ENCODE measurements around the gene KHDC1. TPM values are rescaled to one million over a fixed set of nuclear protein-coding genes. Genes with fewer than 3 reads are reported as not detected.
"Not testable (repeated sequence)": the region's sequence is repeated elsewhere in the genome, so short reads cannot be mapped to it uniquely, and the experiment has no call there.

Gene KHDC1
- total RNA-seq, 6 experiments from 2014 or later: 4.8 to 6.3 (median 5.9) TPM

DNA sequence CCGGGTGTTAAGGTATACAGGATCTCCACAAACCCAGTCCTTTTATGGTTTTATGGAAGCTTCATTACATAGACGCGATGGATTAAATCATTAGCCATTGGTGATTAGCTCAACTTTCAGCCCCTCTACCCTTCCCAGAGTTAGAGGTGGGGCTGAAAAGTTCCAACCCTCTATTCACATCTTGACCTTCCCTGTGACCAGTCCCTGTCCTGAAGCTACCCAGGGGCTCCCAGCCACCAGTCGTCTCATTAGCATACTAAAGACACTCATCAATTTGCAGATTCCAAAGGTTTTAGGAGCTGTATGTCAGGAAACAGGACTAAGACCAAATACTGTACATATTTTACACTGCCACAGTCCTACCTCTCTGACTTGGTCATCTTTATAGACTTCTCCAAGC, 58.7 kb downstream of the KHDC1 start:
- peaks cover 21% of the 10 kb centered on the region for H3K4me1 Mint-ChIP-seq (ENCODE audit: low read depth)

GRCh38 chr6:73203098-73203497, 59.9 kb downstream of the KHDC1 start:
- H3K4me3 Mint-ChIP-seq: no peak overlapping the region

More for the DNA sequence above, 58.7 kb downstream of the KHDC1 start:
- Mint-ChIP-seq H3K27ac (no peak overlapping the region), H3K36me3 (ENCODE audit: low read depth) (no peaks in the 10 kb centered on the region), H3K9me3 (no peaks in the 10 kb centered on the region), H3K4me3 (no peak overlapping the region), H3K27me3 (ENCODE audit: insufficient read depth) (no peaks in the 10 kb centered on the region; the same call in 1 of the 2 replicates)
- no peak for DNase-seq
- no peak for TF ChIP-seq CTCF (IDR thresholded peaks at IDR 0.05)

DNA sequence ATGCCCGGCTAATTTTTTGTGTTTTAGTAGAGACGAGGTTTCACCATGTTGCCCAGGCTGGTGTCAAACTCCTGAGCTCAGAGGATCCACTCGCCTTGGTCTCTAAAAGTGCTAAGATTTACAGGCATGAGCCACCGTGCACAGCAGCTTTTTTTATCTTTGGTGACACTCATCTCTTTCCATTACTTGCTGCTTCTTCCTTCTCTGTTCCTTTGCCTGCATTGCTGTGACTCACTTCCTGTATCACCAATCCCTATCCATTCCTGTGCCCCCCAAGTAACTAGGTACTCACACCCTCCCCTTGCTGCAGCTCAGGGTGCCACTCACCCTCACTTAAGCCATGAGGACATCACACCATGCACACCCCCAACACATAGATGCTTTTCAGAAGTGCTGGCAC, 62.3 kb downstream of the KHDC1 start:
- TF ChIP-seq CTCF (IDR thresholded peaks at IDR 0.05): no peak
- H3K4me1 Mint-ChIP-seq (ENCODE audit: low read depth): peaks cover 21% of the 10 kb centered on the region
- H3K27me3 Mint-ChIP-seq (ENCODE audit: insufficient read depth): no peaks in the 10 kb centered on the region; the same call in 1 of the 2 replicates
- no peak overlapping the region for H3K4me3 Mint-ChIP-seq
- no peak overlapping the region for H3K27ac Mint-ChIP-seq
- no peaks in the 10 kb centered on the region for H3K9me3 Mint-ChIP-seq
- peaks cover 7% of the 10 kb centered on the region for H3K36me3 Mint-ChIP-seq (ENCODE audit: low read depth)
- DNase-seq: peak; percentile 18

More at GRCh38 chr6:73203098-73203497, 59.9 kb downstream of the KHDC1 start:
- no peak for DNase-seq
- no peaks in the 10 kb centered on the region for H3K36me3 Mint-ChIP-seq (ENCODE audit: low read depth)
- H3K27ac Mint-ChIP-seq: no peak overlapping the region
- H3K27me3 Mint-ChIP-seq (ENCODE audit: insufficient read depth): no peaks in the 10 kb centered on the region; the same call in 1 of the 2 replicates
- peaks cover 21% of the 10 kb centered on the region for H3K4me1 Mint-ChIP-seq (ENCODE audit: low read depth)
- no peak for TF ChIP-seq CTCF (IDR thresholded peaks at IDR 0.05)
- no peaks in the 10 kb centered on the region for H3K9me3 Mint-ChIP-seq

GRCh38 chr6:73200247-73200646, 62.7 kb downstream of the KHDC1 start:
- TF ChIP-seq CTCF (IDR thresholded peaks at IDR 0.05): no peak
- Mint-ChIP-seq H3K36me3 (ENCODE audit: low read depth) (peaks cover 7% of the 10 kb centered on the region), H3K4me3 (no peak overlapping the region), H3K27me3 (ENCODE audit: insufficient read depth) (no peaks in the 10 kb centered on the region; the same call in 1 of the 2 replicates), H3K27ac (no peak overlapping the region), H3K4me1 (ENCODE audit: low read depth) (peaks cover 21% of the 10 kb centered on the region), H3K9me3 (no peaks in the 10 kb centered on the region)
- DNase-seq: no peak

GRCh38 chr6:73194744-73195143, 68.3 kb downstream of the KHDC1 start:
- H3K4me3 Mint-ChIP-seq: no peak overlapping the region
- DNase-seq: no peak
- no peaks in the 10 kb centered on the region for H3K9me3 Mint-ChIP-seq
- peaks cover 16% of the 10 kb centered on the region for H3K36me3 Mint-ChIP-seq (ENCODE audit: low read depth)
- H3K4me1 Mint-ChIP-seq (ENCODE audit: low read depth): no peaks in the 10 kb centered on the region
- H3K27me3 Mint-ChIP-seq (ENCODE audit: insufficient read depth): no peaks in the 10 kb centered on the region
- TF ChIP-seq CTCF (IDR thresholded peaks at IDR 0.05): no peak
- no peak overlapping the region for H3K27ac Mint-ChIP-seq

DNA sequence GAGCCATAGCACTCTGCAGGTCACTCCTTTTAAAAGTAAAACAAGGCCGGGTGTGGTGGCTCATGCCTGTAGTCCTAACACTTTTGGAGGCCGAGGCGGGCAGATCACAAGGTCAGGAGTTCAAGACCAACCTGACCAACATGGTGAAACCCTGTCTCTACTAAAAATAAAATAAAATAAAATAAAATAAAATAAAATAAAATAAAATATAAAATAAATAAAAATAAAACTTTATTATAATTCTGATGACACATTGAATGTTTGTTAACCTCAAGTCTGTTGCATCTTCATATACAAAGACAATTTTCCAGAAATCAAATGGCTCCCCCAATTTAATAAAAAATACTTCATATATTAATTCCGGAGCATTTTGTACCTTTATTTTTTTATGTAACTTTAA, 69.7 kb downstream of the KHDC1 start:
- not testable (repeated sequence) for DNase-seq; H3K4me1 Mint-ChIP-seq (ENCODE audit: low read depth); H3K27ac Mint-ChIP-seq; H3K4me3 Mint-ChIP-seq; H3K9me3 Mint-ChIP-seq; H3K27me3 Mint-ChIP-seq (ENCODE audit: insufficient read depth)
- peaks cover 16% of the 10 kb centered on the region for H3K36me3 Mint-ChIP-seq (ENCODE audit: low read depth)

Other genes with a start within 250 kb of the KHDC1 start
- gene KHDC1L, start 37.7 kb downstream of the KHDC1 start, total RNA-seq (2021; fragmentation: NEBNext Ultra II Directional; extraction: Animal tissue kit (Norgen Biotek cat#: 25700)): under 1 TPM in 2 of 6 experiments, not detected in 4; 0.37 to 0.55 TPM
- not detected for gene DPPA5, start 91.1 kb upstream of the KHDC1 start, total RNA-seq (2021; fragmentation: NEBNext Ultra II Directional; extraction: Animal tissue kit (Norgen Biotek cat#: 25700))
- not detected for gene KHDC3L, start 99.5 kb upstream of the KHDC1 start, total RNA-seq (2021; fragmentation: NEBNext Ultra II Directional; extraction: Animal tissue kit (Norgen Biotek cat#: 25700))
- not detected for gene OOEP, start 106.7 kb upstream of the KHDC1 start, total RNA-seq (2021; fragmentation: NEBNext Ultra II Directional; extraction: Animal tissue kit (Norgen Biotek cat#: 25700))
- gene DDX43, start 131.6 kb upstream of the KHDC1 start, total RNA-seq (2021; fragmentation: NEBNext Ultra II Directional; extraction: Animal tissue kit (Norgen Biotek cat#: 25700)): not detected
- gene CGAS, start 189.1 kb upstream of the KHDC1 start, total RNA-seq (2021; fragmentation: NEBNext Ultra II Directional; extraction: Animal tissue kit (Norgen Biotek cat#: 25700)): 1 to 10 TPM; 3.6 to 5.3 (median 5.0) TPM
- 10 to 100 TPM; 18.5 to 28.2 (median 21.5) TPM for gene MTO1, start 198.5 kb upstream of the KHDC1 start, total RNA-seq (2021; fragmentation: NEBNext Ultra II Directional; extraction: Animal tissue kit (Norgen Biotek cat#: 25700))